Activated effector memory CD4-positive, alpha-beta T cell treated with Interleukin-2 at 50 U/mL for 16 hours (primary cell): Measurements from ENCODE around the gene ATP5F1C.
"Not testable (repeated sequence)": the region's sequence is repeated elsewhere in the genome, so short reads cannot be mapped to it uniquely, and the experiment has no call there.

Experiments used
- DNase-seq: peaks from one replicate; pipeline ENCODE4 v3.0.0-alpha.2; 2020

The ATP5F1C gene

GRCh38 chr10:7787857-7788638 is at the start of gene ATP5F1C, which contains the start of gene KIN:
Gene ATP5F1C, plus strand, starts transcription at chr10:7788177. Its CDS starts 31 bp downstream, at chr10:7788208.
Gene KIN, minus strand, starts transcription at chr10:7787993. Its CDS starts 60 bp downstream, at chr10:7787933.
- DNase-seq = peak; percentile 96

- no peak for DNase-seq
Observed at GRCh38 chr10:7738536-7739407, 49.2 kb upstream of the ATP5F1C start.

- DNase-seq = no peak
Observed at GRCh38 chr10:7744307-7744706, 43.7 kb upstream of the ATP5F1C start.

- not testable (repeated sequence) for DNase-seq
Observed at GRCh38 chr10:7748637-7749036, 39.3 kb upstream of the ATP5F1C start.

- DNase-seq = no peak
Observed at GRCh38 chr10:7750222-7750621, 37.8 kb upstream of the ATP5F1C start.

GRCh38 chr10:7752251-7752650 is 35.7 kb upstream of the ATP5F1C start:
- DNase-seq = no peak

GRCh38 chr10:7755103-7755502 is 32.9 kb upstream of the ATP5F1C start:
- DNase-seq = no peak

GRCh38 chr10:7756360-7756992 is 31.5 kb upstream of the ATP5F1C start:
- DNase-seq = no peak

- no peak for DNase-seq
Observed at GRCh38 chr10:7763929-7764328, 24.0 kb upstream of the ATP5F1C start.

- DNase-seq = no peak
Observed at GRCh38 chr10:7766241-7766640, 21.7 kb upstream of the ATP5F1C start.

- DNase-seq = no peak
Observed at GRCh38 chr10:7767209-7767608, 20.8 kb upstream of the ATP5F1C start.

- DNase-seq = no peak
Observed at GRCh38 chr10:7768417-7768816, 19.6 kb upstream of the ATP5F1C start.

- DNase-seq = no peak
Observed at GRCh38 chr10:7773845-7774801, 13.9 kb upstream of the ATP5F1C start.

GRCh38 chr10:7776777-7777176 is 11.2 kb upstream of the ATP5F1C start:
- DNase-seq = no peak

GRCh38 chr10:7782194-7782593 is 5.8 kb upstream of the ATP5F1C start:
- DNase-seq = not testable (repeated sequence)

GRCh38 chr10:7786430-7786829 is 1.5 kb upstream of the ATP5F1C start:
- no peak for DNase-seq

- no peak for DNase-seq
Observed at GRCh38 chr10:7787150-7787856, 674 bp upstream of the ATP5F1C start.

- no peak for DNase-seq
Observed at GRCh38 chr10:7788639-7789286, 786 bp downstream of the ATP5F1C start.

GRCh38 chr10:7789390-7789789 is 1.4 kb downstream of the ATP5F1C start:
- DNase-seq = no peak

GRCh38 chr10:7792541-7792940 is 4.6 kb downstream of the ATP5F1C start:
- no peak for DNase-seq
